Suprapubic skin (tissue), 3 donors: ENCODE data around the gene ERC2.

ENCODE experiments used
- CTCF ChIP-seq, 2 donors: fragments of 200-600 bp in 1 of 2; fragments of 450-650 bp in 1 of 2; sonication (generic) in 1 of 2; IDR thresholded peaks; one replicate each; pipeline ENCODE4 v1.5.1; 2016 to 2019; ENCODE audit warnings: antibody characterized with exemption in 2 of 2, mild to moderate bottlenecking in 1 of 2, moderate library complexity in 1 of 2
- EP300 ChIP-seq: sonication (generic); formaldehyde crosslinking; IDR thresholded peaks from one replicate; pipeline ENCODE4 v1.6.1; 2017; ENCODE audit warnings: antibody characterized with exemption
- POLR2A ChIP-seq, 2 donors: fragments of 450-650 bp; IDR thresholded peaks; one replicate each; pipeline ENCODE4 v1.6.1; 2017; ENCODE audit warnings: antibody characterized with exemption in 2 of 2, mild to moderate bottlenecking in 2 of 2, moderate library complexity in 2 of 2

GRCh38 chr3:56123487-56123886 is 344.8 kb downstream of the ERC2 start:
- no peak for TF ChIP-seq CTCF (IDR thresholded peaks at IDR 0.05)
- TF ChIP-seq EP300 = no peak
- TF ChIP-seq POLR2A (IDR thresholded peaks at IDR 0.05) = no peak
